ENCODE measurements around the gene ZBTB9.

DNA sequence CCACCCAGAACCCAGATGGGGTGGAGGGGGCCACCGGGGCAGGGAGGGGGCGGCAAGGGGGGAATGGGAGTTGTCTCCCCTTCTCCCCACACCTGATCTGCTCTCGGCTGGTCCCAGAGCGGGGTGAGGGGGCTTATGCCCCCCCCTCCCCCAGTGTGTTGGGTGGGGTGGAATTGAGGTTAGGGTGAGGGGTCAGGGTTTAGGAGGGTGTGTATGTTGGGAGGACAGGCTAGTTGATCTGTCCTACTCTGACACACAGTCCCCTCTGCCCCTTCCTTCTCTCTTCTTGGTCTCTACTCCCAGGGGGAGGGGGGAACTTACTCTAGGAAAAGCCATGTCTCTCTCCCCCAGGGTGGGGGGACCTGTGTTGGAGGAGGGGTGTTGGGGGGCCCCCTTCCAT lies 1.9 kb upstream of the ZBTB9 start:
- TF ChIP-seq CEBPB (IDR thresholded peaks at IDR 0.05) (no peak), EP300 (IDR thresholded peaks at IDR 0.05; ENCODE audit: borderline replicate concordance) (no peak), YY1 (IDR thresholded peaks at IDR 0.05; ENCODE audit: low read depth) (no peak), RAD21 (IDR thresholded peaks at IDR 0.05; ENCODE audit: low read depth) (no peak)
- TF ChIP-seq, protein P1, sequence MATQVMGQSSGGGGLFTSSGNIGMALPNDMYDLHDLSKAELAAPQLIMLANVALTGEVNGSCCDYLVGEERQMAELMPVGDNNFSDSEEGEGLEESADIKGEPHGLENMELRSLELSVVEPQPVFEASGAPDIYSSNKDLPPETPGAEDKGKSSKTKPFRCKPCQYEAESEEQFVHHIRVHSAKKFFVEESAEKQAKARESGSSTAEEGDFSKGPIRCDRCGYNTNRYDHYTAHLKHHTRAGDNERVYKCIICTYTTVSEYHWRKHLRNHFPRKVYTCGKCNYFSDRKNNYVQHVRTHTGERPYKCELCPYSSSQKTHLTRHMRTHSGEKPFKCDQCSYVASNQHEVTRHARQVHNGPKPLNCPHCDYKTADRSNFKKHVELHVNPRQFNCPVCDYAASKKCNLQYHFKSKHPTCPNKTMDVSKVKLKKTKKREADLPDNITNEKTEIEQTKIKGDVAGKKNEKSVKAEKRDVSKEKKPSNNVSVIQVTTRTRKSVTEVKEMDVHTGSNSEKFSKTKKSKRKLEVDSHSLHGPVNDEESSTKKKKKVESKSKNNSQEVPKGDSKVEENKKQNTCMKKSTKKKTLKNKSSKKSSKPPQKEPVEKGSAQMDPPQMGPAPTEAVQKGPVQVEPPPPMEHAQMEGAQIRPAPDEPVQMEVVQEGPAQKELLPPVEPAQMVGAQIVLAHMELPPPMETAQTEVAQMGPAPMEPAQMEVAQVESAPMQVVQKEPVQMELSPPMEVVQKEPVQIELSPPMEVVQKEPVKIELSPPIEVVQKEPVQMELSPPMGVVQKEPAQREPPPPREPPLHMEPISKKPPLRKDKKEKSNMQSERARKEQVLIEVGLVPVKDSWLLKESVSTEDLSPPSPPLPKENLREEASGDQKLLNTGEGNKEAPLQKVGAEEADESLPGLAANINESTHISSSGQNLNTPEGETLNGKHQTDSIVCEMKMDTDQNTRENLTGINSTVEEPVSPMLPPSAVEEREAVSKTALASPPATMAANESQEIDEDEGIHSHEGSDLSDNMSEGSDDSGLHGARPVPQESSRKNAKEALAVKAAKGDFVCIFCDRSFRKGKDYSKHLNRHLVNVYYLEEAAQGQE (IDR thresholded peaks at IDR 0.05; ENCODE audit: low read depth) = no peak
- TF ChIP-seq, protein P2, sequence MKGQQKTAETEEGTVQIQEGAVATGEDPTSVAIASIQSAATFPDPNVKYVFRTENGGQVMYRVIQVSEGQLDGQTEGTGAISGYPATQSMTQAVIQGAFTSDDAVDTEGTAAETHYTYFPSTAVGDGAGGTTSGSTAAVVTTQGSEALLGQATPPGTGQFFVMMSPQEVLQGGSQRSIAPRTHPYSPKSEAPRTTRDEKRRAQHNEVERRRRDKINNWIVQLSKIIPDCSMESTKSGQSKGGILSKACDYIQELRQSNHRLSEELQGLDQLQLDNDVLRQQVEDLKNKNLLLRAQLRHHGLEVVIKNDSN (IDR thresholded peaks at IDR 0.05) = no peak
